Peyer's patch (tissue), 4 donors: ENCODE data around the gene RELCH. TPM values are rescaled to one million over a fixed set of nuclear protein-coding genes. Genes with fewer than 3 reads are reported as not detected.

Experiments
- DNase-seq, 3 donors: peaks; one replicate each; pipeline ENCODE4 v3.0.0-alpha.2; 2017 to 2019
- H3K27ac ChIP-seq, 4 donors: fragments of 200-600 bp; sonication (generic); one replicate each; pipeline ENCODE4 v1.5.1; 2016 to 2019
- H3K27me3 ChIP-seq, 2 donors: fragments of 200-600 bp; sonication (generic); one replicate each; pipeline ENCODE4 v1.5.1; 2019
- H3K36me3 ChIP-seq, 3 donors: fragments of 200-600 bp; sonication (generic); one replicate each; pipeline ENCODE4 v1.5.1; 2016 to 2019
- H3K4me1 ChIP-seq, 4 donors: fragments of 200-600 bp; sonication (generic); one replicate each; pipeline ENCODE4 v1.5.1; 2016 to 2019
- H3K4me3 ChIP-seq, 4 donors: fragments of 200-600 bp; sonication (generic); 1 replicate in 3 of 4; 2 replicates in 1 of 4; pipeline ENCODE4 v1.5.1; 2016 to 2019; ENCODE audit warnings: mild to moderate bottlenecking in 1 of 4
- H3K9me3 ChIP-seq, 4 donors: fragments of 200-600 bp; sonication (generic); one replicate each; pipeline ENCODE4 v1.5.1; 2016 to 2019; ENCODE audit warnings: mild to moderate bottlenecking in 1 of 4
- POLR2A ChIP-seq, 2 donors: fragments of 450-650 bp; IDR thresholded peaks; one replicate each; pipeline ENCODE4 v1.5.1; 2017; ENCODE audit warnings: antibody characterized with exemption in 2 of 2, mild to moderate bottlenecking in 2 of 2, moderate library complexity in 2 of 2
- total RNA-seq, 4 donors: library from RNA; depleted of rRNA; stranded (reverse); fragments of >200 nt; gene quantifications; one replicate each; pipeline ENCODE4 v1.1.0, GENCODE V29; 2016
- TF ChIP-seq, protein P1 (sequence below), 6 experiments: fragments of 450-650 bp in 4 of 6; fragments of 200-600 bp in 2 of 6; sonication (generic) in 1 of 6; IDR thresholded peaks; one replicate each; pipeline ENCODE4 v1.5.1; 2017 to 2019; ENCODE audit warnings: antibody characterized with exemption in 6 of 6, mild to moderate bottlenecking in 3 of 6, moderate library complexity in 1 of 6

Gene RELCH
- total RNA-seq, 4 donors from 2014 or later, result 51.1 to 71.6 (median 55.6) TPM

DNA sequence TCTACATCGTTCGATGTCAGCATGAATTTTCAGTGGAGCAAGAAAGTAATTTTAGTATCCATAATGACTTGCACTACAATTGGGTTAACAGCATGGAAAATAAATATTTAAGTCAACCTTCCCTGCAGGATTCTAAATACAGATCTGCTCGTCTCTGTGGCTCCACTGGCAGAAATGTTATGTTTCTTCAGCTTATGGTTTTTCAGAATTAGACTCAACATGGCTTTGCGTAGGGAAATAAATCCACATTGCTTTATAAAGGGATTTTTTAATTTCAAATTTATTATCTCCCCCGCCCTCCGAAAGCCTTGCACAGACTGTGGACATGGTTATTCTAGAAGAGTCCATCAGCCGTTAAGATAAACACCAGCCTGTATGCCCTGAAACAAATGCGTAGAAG is 156.3 kb downstream of the RELCH start:
- Histone ChIP-seq H3K9me3 (no peaks in the 10 kb centered on the region), H3K27ac (no peak overlapping the region), H3K36me3 (no peaks in the 10 kb centered on the region), H3K27me3 (no peaks in the 10 kb centered on the region), H3K4me3 (no peak overlapping the region), H3K4me1 (peaks cover 0 to 12% (median 2%) of the 10 kb centered on the region in 4 donors)
- TF ChIP-seq POLR2A (IDR thresholded peaks at IDR 0.05), result no peak
- TF ChIP-seq, protein P1, sequence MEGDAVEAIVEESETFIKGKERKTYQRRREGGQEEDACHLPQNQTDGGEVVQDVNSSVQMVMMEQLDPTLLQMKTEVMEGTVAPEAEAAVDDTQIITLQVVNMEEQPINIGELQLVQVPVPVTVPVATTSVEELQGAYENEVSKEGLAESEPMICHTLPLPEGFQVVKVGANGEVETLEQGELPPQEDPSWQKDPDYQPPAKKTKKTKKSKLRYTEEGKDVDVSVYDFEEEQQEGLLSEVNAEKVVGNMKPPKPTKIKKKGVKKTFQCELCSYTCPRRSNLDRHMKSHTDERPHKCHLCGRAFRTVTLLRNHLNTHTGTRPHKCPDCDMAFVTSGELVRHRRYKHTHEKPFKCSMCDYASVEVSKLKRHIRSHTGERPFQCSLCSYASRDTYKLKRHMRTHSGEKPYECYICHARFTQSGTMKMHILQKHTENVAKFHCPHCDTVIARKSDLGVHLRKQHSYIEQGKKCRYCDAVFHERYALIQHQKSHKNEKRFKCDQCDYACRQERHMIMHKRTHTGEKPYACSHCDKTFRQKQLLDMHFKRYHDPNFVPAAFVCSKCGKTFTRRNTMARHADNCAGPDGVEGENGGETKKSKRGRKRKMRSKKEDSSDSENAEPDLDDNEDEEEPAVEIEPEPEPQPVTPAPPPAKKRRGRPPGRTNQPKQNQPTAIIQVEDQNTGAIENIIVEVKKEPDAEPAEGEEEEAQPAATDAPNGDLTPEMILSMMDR (IDR thresholded peaks at IDR 0.05), result no peak
- DNase-seq, result no peak

DNA sequence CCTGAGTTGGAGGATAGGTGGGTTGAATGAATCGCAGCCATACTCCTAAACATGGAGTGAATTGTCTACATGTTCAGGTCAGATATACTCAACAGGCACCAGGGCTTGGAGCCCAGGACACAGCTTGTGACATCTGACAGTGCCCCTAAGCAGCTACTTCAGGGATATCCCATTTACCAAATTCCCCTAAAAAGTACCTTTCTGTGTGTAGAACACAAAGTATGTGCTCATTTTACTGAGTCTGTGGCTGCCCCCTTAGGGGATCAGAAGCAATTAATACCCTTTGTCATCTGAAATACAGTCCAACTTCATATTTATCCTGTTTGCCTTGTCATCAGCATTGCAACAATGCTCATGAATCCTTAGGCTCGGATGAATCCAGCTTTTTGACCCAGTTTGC is 158.9 kb downstream of the RELCH start:
- no peak overlapping the region for H3K27ac ChIP-seq
- TF ChIP-seq, protein P1 (IDR thresholded peaks at IDR 0.05), result no peak
- no peak for TF ChIP-seq POLR2A (IDR thresholded peaks at IDR 0.05)

DNA sequence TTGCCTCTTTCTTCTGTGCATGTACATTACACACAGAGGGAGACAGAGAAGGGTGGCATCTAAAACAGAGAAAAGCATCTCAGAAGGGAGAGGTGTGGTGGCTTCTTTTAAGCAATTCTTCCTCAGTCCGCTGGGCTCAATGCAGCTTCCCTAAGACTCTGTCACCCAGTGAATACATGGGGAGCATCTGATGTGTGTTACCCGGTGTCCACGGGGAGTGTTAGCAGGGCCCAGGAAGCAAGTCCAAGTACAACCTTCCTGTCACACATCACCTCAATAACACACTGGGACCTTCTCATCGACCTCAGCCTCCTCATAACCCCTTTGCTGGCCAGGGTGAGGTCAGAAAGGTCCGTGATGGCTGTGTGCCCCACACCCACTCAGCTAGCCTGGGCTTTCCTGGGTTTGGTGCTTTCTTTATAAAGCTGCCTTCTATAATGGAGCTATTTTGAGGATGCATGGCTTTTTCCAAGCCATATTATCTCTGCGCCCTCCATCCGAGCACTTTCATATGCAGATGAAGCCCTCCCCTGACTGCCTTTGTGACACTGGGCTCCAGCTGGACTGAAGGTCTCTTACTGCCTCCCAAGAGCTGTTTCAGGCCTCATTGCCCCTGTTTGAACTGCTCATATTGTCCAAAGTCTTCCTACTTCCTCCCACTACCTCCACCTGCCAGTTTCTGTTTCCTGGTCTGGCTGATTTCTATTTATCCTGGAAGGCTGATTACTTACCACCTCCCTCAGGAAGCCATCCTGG is 159.5 kb downstream of the RELCH start:
- Histone ChIP-seq H3K27ac (no peak overlapping the region), H3K4me3 (no peak overlapping the region), H3K36me3 (no peaks in the 10 kb centered on the region), H3K27me3 (no peaks in the 10 kb centered on the region), H3K4me1 (no peaks in the 10 kb centered on the region), H3K9me3 (no peaks in the 10 kb centered on the region)
- TF ChIP-seq, protein P1 (IDR thresholded peaks at IDR 0.05), result no peak
- no peak for TF ChIP-seq POLR2A (IDR thresholded peaks at IDR 0.05)
- no peak for DNase-seq

More for the DNA sequence above, 158.9 kb downstream of the RELCH start:
- no peaks in the 10 kb centered on the region for H3K4me1 ChIP-seq
- H3K9me3 ChIP-seq, result no peaks in the 10 kb centered on the region
- DNase-seq, result no peak
- no peaks in the 10 kb centered on the region for H3K36me3 ChIP-seq
- H3K27me3 ChIP-seq, result no peaks in the 10 kb centered on the region
- H3K4me3 ChIP-seq, result no peak overlapping the region

DNA sequence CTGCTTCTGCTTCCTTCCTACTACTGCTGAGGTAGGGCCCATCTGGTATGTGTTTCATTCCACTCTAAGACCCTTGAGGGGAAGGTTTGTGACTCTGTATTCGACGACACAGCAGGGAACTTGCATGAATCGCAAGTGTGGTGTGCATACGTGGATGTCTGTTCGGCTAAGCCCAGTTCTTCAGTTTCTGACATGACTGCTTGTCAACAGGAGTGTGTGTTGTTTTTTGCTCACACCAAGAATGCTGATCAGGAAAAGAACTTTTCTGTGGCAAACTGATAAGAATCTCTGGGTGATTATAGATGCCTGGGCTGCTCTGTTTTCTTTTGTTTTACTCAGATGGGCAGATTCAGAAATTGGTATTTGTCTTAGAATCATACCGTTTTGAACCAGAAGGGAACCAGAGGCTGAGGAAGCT is 160.0 kb downstream of the RELCH start:
- no peaks in the 10 kb centered on the region for H3K27me3 ChIP-seq
- no peak for DNase-seq
- TF ChIP-seq POLR2A (IDR thresholded peaks at IDR 0.05), result no peak
- TF ChIP-seq, protein P1 (IDR thresholded peaks at IDR 0.05), result no peak
- H3K27ac ChIP-seq, result no peak overlapping the region
- H3K4me3 ChIP-seq, result no peak overlapping the region
- H3K36me3 ChIP-seq, result no peaks in the 10 kb centered on the region
- H3K9me3 ChIP-seq, result no peaks in the 10 kb centered on the region
- no peaks in the 10 kb centered on the region for H3K4me1 ChIP-seq

DNA sequence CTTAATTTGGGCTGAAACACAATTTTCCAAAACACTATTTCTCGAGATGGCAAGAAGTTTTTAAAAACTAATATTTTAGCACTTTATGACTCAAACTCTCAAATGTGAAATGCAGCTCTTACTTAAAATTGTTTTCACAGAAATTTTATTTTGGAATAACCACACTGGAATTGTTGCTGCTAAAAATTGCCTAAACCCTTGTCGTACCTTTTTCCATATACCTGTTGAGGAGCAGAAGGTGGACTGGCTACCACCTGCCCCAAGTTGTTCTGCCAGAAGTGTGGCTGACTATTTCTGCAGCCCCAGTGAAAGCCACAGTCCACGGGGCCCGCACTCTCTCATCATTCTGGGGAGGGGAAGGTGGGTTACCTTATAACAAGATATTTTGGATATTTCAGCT is 161.4 kb downstream of the RELCH start:
- H3K27me3 ChIP-seq, result no peaks in the 10 kb centered on the region
- no peak overlapping the region for H3K27ac ChIP-seq
- TF ChIP-seq, protein P1 (IDR thresholded peaks at IDR 0.05), result no peak
- TF ChIP-seq POLR2A (IDR thresholded peaks at IDR 0.05), result no peak
- no peak for DNase-seq
- H3K9me3 ChIP-seq, result no peaks in the 10 kb centered on the region
- no peak overlapping the region for H3K4me3 ChIP-seq
- no peaks in the 10 kb centered on the region for H3K4me1 ChIP-seq
- no peaks in the 10 kb centered on the region for H3K36me3 ChIP-seq
